Right cardiac atrium (tissue), 5 donors: ENCODE results near the gene C12orf50. TPM values are rescaled to one million over a fixed set of nuclear protein-coding genes. Genes with fewer than 3 reads are reported as not detected.
A peak's percentile ranks its signal among the peaks of the same experiment; 100 is the strongest.
"Not testable (repeated sequence)": the region's sequence is repeated elsewhere in the genome, so short reads cannot be mapped to it uniquely, and the experiment has no call there.

ENCODE experiments used
- ATAC-seq, 2 donors: fragments of 200-7000 bp; cut with Tn5 transposase; one replicate each; pipeline versions ENCODE4 v1.8.0 to v1.9.1; 2020; ENCODE audit warnings: moderate library complexity in 2 of 2, mild to moderate bottlenecking in 1 of 2
- DNase-seq, 3 donors: peaks; one replicate each; pipeline ENCODE4 v3.0.0-alpha.2; 2020
- H3K27ac ChIP-seq: one replicate; pipeline ENCODE4 v1.5.1; 2013; ENCODE audit warnings: mild to moderate bottlenecking, low read length, control low read depth, moderate library complexity
- H3K27me3 ChIP-seq: one replicate; pipeline ENCODE4 v1.6.1; 2013; ENCODE audit not compliant: control insufficient read depth, insufficient read depth
- H3K4me1 ChIP-seq: one replicate; pipeline ENCODE4 v1.6.1; 2013; ENCODE audit warnings: low read length; ENCODE audit not compliant: control insufficient read depth, insufficient read depth
- H3K4me3 ChIP-seq: one replicate; pipeline ENCODE4 v1.5.1; 2013; ENCODE audit warnings: low read length, control low read depth
- H3K9me3 ChIP-seq: one replicate; pipeline ENCODE4 v1.6.1; 2013; ENCODE audit warnings: low read length; ENCODE audit not compliant: control insufficient read depth
- WGBS: extraction: QIAGEN DNeasy Blood & Tissue Kit; methylation state at CpG from one replicate; pipeline ENCODE4 v1.1.7; 2013; 5-methylcytosine and 5-hydroxymethylcytosine counted together
- intact Hi-C, 4 donors: fragments of 100-400 bp; cut with DNase I; formaldehyde crosslinking; loops; one replicate each; pipeline versions ENCODE4 v1.11.0 to v1.14.0; 2022 to 2023
- polyA plus RNA-seq: library from polyadenylated mRNA; stranded (reverse); fragments of 200-250 nt; gene quantifications from one replicate; pipeline ENCODE4 v1.2.3, GENCODE V29; 2013
- total RNA-seq, 4 donors: library from RNA; stranded (reverse); fragmentation: NEBNext Ultra II Directional; extraction: Animal tissue kit (Norgen Biotek cat#: 25700); gene quantifications; one replicate each; pipeline ENCODE4 v1.2.1, GENCODE V29; 2021
- donor health status: healthy with polysubstance abuse.
- donor health status: DM: no; HTN: yes; CAD: no.
- donor health status: DM: no; HTN: no; CAD: no.
- donor health status: DM: no; HTN: yes; CAD: no; lungs with severe emphysema.
- donor health status: DM: yes; HTN: yes; CAD: no.

C12orf50 gene
- total and polyA plus RNA-seq, 5 donors, result 0.06 to 0.17 TPM; not detected in 3

- WGBS, result 80% methylated on average over 2 of the region's 2 CpGs
- Histone ChIP-seq H3K4me1 (no peaks in the 10 kb centered on the region), H3K27me3 (no peaks in the 10 kb centered on the region), H3K27ac (no peak overlapping the region), H3K9me3 (no peaks in the 10 kb centered on the region), H3K4me3 (no peak overlapping the region)
- ATAC-seq, result no peak
- intact Hi-C loops, result no loop called here
- DNase-seq, result no peak
Observed at GRCh38 chr12:87985069-87985675, 44.0 kb downstream of the C12orf50 start.

- WGBS, result 74% methylated on average over 1 of the region's 1 CpG
- no peaks in the 10 kb centered on the region for H3K27me3 ChIP-seq
- H3K4me1 ChIP-seq, result no peaks in the 10 kb centered on the region
- intact Hi-C loops, result no loop called here
- H3K9me3 ChIP-seq, result no peaks in the 10 kb centered on the region
- no peak for ATAC-seq
- no peak overlapping the region for H3K27ac ChIP-seq
- H3K4me3 ChIP-seq, result no peak overlapping the region
- no peak for DNase-seq
Observed at GRCh38 chr12:87982208-87982607, 47.0 kb downstream of the C12orf50 start.

GRCh38 chr12:87981495-87981894, 47.7 kb downstream of the C12orf50 start:
- intact Hi-C loops, result no loop called here
- 57% methylated on average over 1 of the region's 1 CpG for WGBS
- Histone ChIP-seq H3K9me3 (no peaks in the 10 kb centered on the region), H3K27me3 (no peaks in the 10 kb centered on the region), H3K4me1 (no peaks in the 10 kb centered on the region), H3K27ac (no peak overlapping the region), H3K4me3 (no peak overlapping the region)
- peak in 1 of 3 donors; percentile 43 for DNase-seq
- peak; percentile 64 to 88 for ATAC-seq

GRCh38 chr12:87975879-87976278, 53.3 kb downstream of the C12orf50 start:
- H3K27me3 ChIP-seq, result no peaks in the 10 kb centered on the region
- ATAC-seq, result no peak
- H3K4me3 ChIP-seq, result no peak overlapping the region
- no peak overlapping the region for H3K27ac ChIP-seq
- no peaks in the 10 kb centered on the region for H3K4me1 ChIP-seq
- H3K9me3 ChIP-seq, result no peaks in the 10 kb centered on the region
- DNase-seq, result no peak
- intact Hi-C loops, result no loop called here
- WGBS, result 89% methylated on average over 3 of the region's 3 CpGs

- Histone ChIP-seq H3K4me1 (no peaks in the 10 kb centered on the region), H3K4me3 (no peak overlapping the region), H3K27ac (no peak overlapping the region), H3K27me3 (no peaks in the 10 kb centered on the region), H3K9me3 (no peaks in the 10 kb centered on the region)
- ATAC-seq, result peak in 1 of 2 donors; percentile 40
- intact Hi-C loops, result no loop called here
- DNase-seq, result no peak
Observed at GRCh38 chr12:87967871-87968270, 61.3 kb downstream of the C12orf50 start.

GRCh38 chr12:87960566-87960965, 68.6 kb downstream of the C12orf50 start:
- Histone ChIP-seq H3K27me3 (no peaks in the 10 kb centered on the region), H3K9me3 (no peaks in the 10 kb centered on the region), H3K27ac (no peak overlapping the region), H3K4me1 (no peaks in the 10 kb centered on the region), H3K4me3 (no peak overlapping the region)
- no peak for DNase-seq
- intact Hi-C loops, result no loop called here
- 56% methylated on average over 2 of the region's 2 CpGs for WGBS
- no peak for ATAC-seq

- DNase-seq, H3K4me3 ChIP-seq, H3K9me3 ChIP-seq, ATAC-seq, H3K4me1 ChIP-seq, intact Hi-C loops, H3K27ac ChIP-seq, H3K27me3 ChIP-seq: not testable (repeated sequence)
- 95% methylated on average over 7 of the region's 7 CpGs for WGBS
Observed at GRCh38 chr12:87954028-87954427, 75.2 kb downstream of the C12orf50 start.

- Histone ChIP-seq H3K27ac (no peak overlapping the region), H3K4me1 (no peaks in the 10 kb centered on the region), H3K27me3 (no peaks in the 10 kb centered on the region), H3K4me3 (no peak overlapping the region), H3K9me3 (no peaks in the 10 kb centered on the region)
- 4% methylated on average over 3 of the region's 3 CpGs for WGBS
- no peak for ATAC-seq
- no peak for DNase-seq
- intact Hi-C loops, result no loop called here
Observed at GRCh38 chr12:87953256-87953860, 75.8 kb downstream of the C12orf50 start.

GRCh38 chr12:87952850-87953249, 76.4 kb downstream of the C12orf50 start:
- intact Hi-C loops, result no loop called here
- H3K4me1 ChIP-seq, result no peaks in the 10 kb centered on the region
- 62% methylated on average over 5 of the region's 5 CpGs for WGBS
- no peaks in the 10 kb centered on the region for H3K9me3 ChIP-seq
- DNase-seq (no peak), ATAC-seq (no peak)
- no peaks in the 10 kb centered on the region for H3K27me3 ChIP-seq
- H3K4me3 ChIP-seq, result no peak overlapping the region
- H3K27ac ChIP-seq, result no peak overlapping the region

- no peaks in the 10 kb centered on the region for H3K27me3 ChIP-seq
- no peak overlapping the region for H3K4me3 ChIP-seq
- DNase-seq (no peak), ATAC-seq (no peak)
- no peaks in the 10 kb centered on the region for H3K9me3 ChIP-seq
- no peaks in the 10 kb centered on the region for H3K4me1 ChIP-seq
- 68% methylated on average over 2 of the region's 2 CpGs for WGBS
- intact Hi-C loops, result no loop called here
- no peak overlapping the region for H3K27ac ChIP-seq
Observed at GRCh38 chr12:87952223-87952622, 77.0 kb downstream of the C12orf50 start.

- H3K9me3 ChIP-seq, result no peaks in the 10 kb centered on the region
- no peaks in the 10 kb centered on the region for H3K27me3 ChIP-seq
- no peak overlapping the region for H3K27ac ChIP-seq
- intact Hi-C loops, result no loop called here
- no peak overlapping the region for H3K4me3 ChIP-seq
- 82% methylated on average over 3 of the region's 3 CpGs for WGBS
- no peak for ATAC-seq
- DNase-seq, result no peak
- H3K4me1 ChIP-seq, result no peaks in the 10 kb centered on the region
Observed at GRCh38 chr12:87943762-87944161, 85.4 kb downstream of the C12orf50 start.

GRCh38 chr12:87943023-87943422, 86.2 kb downstream of the C12orf50 start:
- no peak for DNase-seq
- WGBS, result 67% methylated on average over 1 of the region's 1 CpG
- no peaks in the 10 kb centered on the region for H3K4me1 ChIP-seq
- no peaks in the 10 kb centered on the region for H3K9me3 ChIP-seq
- no peak overlapping the region for H3K4me3 ChIP-seq
- ATAC-seq, result no peak
- H3K27me3 ChIP-seq, result no peaks in the 10 kb centered on the region
- no peak overlapping the region for H3K27ac ChIP-seq
- intact Hi-C loops, result no loop called here
